Erythroblast (primary cell): ENCODE data around the gene CKS1B.

Experiments used
- GATA1 ChIP-seq: IDR thresholded peaks from 2 replicates; pipeline ENCODE4 v1.6.1; 2011; ENCODE audit warnings: low read depth, mild to moderate bottlenecking, control low read depth, low read length, moderate library complexity
- POLR2A ChIP-seq: IDR thresholded peaks from 2 replicates; pipeline ENCODE4 v1.6.1; 2011; ENCODE audit warnings: mild to moderate bottlenecking, low read length

DNA sequence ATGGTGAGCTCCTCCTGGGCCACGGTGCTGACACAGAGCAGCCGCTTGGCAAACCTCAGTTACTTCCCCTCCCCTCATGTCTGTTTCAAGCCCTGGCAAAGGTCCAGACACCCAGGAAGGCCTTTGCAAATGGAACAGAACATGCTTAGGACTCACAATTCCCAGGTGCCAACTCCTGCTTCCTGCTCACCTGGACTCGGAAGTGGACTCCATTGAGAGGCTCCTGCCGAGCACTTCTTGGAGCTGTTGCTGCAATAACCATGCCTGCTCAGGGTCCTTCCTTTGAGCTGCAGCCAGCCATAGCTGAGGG, 48.4 kb downstream of the CKS1B start:
- TF ChIP-seq POLR2A (no peak), GATA1 (no peak)
